Stimulated activated CD8-positive, alpha-beta memory T cell treated with anti-CD3 and anti-CD28 coated beads, Interleukin-15, amount 100 ng/mL, for 24 hours (primary cell): ENCODE data around the gene USF3.
A peak's percentile ranks its signal among the peaks of the same experiment; 100 is the strongest.

Experiments
- DNase-seq: peaks from one replicate; pipeline ENCODE4 v3.0.0-alpha.2; 2020; ENCODE audit warnings: low read depth

The USF3 gene

DNA sequence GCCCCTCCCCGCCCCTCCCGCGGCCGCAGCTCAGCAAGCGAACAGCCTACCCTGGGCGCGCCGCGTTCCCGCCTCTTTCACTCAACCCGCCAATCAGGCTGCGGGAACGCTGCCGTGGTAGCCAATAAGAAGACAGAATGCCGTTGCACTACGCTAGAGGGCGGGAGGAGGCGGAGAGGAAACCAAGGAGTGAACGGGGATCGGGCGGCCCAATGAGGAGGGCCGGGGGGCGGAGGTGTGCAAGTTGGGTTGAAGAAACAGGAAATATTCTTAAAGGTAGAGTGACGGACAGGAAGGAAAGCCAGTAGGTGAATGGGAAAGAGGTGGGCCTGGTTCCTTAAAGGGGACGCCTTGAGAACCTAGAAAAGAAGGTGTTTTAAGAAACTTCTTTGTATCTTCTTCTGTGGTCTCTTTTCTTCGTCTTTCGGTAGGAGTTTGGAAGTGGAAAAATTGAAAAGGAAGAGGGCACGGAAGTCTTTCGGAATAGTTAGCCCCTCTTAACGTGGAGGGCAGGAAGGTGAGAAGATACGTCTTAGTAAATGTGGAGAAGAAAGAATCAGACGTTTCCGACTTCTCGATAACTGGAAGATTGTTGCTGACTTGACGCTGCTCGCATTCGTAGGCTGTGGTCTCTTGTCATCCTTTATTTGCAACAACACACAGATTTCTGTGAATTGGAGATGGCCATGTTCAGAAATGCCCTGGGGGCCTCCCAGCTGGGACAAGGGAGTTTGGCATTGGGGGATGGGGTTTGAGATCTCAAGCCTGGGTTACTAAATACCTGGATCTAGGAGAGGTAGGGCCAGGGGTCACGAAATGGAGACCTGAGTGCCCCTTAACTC lies 437 bp upstream of the USF3 start:
- peak; percentile 89 for DNase-seq

DNA sequence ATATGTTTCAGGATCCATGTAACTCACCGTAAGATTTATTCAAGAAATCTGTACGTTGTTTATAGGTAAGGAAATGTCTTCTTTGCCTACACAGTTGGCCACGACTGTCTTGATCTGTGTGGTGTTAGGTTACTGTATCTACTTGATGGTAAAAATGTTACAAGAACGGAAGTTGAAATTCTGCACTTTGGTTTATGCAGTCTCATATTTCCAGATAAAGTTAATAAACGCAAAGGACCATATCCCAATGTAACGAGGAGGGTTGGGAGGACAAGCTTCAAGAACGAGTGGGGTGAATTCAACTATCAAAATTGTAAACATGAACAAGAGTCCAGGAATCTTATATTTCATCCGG lies 1.0 kb downstream of the USF3 start:
- DNase-seq = no peak

DNA sequence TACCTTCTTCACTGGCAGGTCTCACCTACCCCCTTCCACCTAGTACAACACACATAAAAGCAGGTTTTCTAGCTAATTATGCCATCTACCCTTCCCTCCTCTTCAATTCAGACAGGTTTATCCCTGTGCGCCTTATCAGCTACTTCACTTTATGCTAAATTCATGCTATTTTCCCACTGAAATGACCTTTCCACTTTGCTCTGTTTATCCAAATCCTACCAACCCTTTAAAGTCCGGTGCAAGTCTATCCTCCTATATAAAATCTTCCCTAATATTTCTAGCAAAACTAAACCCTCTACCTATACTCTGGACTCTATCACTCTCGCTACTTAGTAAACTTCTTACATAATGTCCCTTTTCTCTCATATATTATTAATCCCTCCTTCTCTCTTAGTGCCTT lies 6.0 kb downstream of the USF3 start:
- DNase-seq = no peak

DNA sequence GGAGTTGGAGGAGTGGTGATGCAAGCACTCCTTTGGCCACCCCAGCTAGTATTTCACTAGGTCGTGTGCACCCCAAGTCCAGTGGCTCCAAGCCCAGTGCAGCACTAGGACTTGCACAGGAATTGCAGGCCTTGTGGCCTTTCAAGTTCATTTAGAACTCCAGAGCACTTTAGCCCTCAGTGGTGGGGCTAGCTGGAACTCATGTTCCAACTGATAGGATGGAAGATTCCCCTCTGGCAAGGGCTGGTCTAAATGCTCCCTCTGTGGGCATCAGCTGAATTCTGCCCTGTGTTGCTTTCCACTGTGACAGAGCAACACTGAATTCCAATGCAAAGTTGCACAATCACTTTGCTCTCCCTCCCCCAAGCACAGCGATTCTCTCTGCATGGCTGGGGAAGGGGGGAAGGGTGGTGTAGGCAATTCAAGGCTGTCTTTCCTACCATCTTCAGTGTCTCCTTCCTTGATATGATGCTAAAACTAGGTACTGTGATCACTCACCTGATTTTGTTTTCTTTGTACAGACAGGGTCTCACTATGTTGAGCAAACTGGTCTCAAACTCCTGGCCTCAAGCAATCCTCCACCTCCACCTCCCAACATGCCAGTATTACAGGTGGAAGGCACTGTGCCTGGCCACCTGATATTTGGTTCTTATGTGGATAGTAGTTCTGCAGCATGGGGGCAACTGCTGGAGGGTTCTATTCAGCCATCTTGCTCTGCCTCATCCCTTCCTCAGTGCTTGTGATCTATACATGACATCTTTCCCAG lies 10.3 kb downstream of the USF3 start:
- no peak for DNase-seq

DNA sequence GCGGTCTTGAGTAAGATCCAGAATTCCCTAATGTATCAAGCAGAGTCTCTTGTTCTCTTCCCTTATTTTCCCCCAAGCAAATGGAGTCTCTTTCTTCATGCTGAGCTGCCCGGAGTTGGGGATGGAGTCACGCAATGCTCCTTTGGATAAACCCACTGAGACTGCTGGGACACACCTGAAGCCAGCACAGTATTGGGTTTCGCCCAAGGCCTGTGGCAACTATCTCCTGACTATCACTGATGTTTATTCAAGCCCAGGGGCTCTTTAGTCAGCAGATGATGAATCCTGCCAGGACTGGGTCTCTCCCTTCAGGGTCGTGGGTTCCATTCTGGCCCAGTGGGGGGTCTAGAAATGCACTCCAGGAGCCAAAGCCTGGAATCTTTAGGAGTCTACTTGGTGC lies 11.3 kb downstream of the USF3 start:
- no peak for DNase-seq

DNA sequence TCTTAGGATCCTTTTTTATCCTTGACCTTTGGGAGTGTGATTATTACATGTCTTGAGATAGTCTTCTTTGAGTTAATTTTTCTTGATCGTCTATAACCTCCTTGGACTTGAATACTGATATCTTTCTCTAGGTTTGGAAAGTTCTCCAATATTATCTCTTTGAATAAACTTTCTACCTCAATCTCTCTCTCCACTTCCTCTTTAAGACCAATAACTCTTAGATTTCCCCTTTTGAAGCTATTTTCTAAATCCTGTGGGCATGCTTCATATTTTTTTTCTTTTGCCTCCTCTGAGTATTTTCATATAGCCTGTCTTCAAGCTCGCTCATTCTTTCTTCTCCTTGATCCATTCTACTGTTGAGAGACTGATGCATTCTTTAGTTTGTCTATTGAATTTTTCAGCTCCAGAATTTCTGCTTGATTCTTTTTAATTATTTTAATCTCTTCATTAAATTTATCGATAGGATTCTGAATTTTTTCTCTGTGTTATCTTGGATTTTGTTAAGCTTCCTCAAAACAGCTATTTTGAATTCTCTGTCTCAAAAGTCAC lies 12.1 kb downstream of the USF3 start:
- no peak for DNase-seq

DNA sequence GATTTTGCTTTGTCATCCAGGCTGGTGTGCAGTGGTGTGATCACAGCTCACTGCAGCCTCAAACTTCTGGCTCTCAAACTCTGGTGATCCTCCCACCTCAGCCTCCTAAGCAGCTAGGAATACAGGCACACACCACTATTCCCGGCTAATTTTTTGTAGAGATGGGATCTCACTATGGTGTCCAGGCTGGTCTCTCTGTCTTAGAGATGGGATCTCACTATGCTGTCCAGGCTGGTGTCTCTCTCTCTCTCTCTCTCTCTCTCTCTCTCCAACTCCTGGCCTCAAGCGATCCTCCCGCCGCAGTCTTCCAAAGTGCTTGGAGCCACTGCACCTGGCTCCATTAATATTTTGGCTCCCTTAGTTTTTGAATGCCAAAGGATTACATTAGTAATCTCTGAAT lies 17.7 kb downstream of the USF3 start:
- no peak for DNase-seq

DNA sequence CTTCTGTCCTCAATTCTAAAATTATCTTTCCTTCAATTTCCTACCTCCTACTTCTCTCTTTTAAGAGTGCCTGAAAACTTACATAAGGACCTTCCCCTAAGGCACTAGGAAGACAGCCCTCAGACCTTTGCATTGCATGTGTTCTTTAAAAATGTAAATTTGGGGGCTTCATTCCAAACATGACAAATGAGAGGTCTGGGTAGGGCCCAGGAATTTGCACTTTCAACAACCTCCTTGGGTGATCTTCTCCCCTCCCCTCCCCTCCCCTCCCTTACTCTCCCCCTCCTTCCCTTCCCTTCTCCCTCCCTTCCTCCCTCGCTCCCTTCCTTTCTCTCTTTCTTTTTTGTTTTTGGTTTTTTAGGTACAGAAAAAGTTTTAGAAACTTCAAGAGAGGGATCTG lies 18.7 kb downstream of the USF3 start:
- no peak for DNase-seq

DNA sequence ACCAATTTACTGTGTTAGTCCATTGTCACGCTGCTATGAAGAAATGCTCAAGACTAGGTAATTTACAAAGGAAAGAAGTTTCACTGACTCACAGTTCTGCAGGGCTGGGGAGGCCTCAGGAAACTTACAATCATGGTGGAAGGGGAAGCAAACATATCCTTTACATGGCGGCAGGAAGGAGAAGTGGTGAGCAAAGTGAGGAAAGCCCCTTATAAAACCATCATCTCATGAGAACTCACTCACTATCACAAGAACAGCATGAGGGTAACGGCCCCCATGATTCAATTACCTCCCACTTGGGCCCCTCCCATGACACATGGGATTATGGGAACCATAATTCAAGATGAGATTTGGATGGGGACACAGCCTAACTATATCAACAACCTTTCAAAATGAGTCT lies 20.2 kb downstream of the USF3 start:
- DNase-seq = no peak

DNA sequence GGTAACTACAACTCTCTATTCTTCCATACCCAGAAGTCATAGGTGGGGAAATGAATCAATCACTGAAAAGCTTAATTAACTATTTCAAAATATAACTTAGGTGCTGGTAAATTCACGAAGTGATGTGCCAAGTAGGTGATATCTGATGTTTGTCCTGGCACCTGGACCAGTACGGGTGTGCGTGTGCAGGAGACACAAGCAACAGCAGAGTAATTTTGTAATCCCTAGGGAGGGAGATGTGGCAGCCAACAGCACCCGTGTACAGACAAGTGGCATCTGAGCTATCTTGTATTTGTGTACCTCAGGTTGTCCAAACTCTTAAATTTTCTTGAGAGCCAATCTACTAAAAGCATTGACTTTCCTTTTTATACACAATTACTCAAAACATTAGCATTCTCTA lies 22.8 kb downstream of the USF3 start:
- DNase-seq = no peak

DNA sequence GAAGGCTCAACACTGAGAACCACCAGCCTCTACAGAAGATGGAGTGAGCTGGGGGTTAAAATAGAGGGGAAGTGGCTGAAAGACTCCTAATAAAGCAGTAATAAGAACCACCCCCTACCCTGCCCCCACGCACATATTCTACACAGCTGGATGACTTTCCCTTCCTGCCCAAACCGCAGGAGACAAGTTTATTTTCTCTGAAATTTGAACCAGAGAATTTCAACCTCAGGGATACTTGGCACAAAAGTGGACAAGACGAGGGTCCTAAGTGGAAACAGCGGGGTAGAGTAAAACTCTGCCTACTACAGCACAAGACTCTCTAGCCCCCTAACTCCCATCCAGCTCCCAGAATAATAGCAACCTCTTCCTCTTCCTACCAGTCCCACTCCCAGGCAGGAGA lies 28.4 kb downstream of the USF3 start:
- DNase-seq = no peak

DNA sequence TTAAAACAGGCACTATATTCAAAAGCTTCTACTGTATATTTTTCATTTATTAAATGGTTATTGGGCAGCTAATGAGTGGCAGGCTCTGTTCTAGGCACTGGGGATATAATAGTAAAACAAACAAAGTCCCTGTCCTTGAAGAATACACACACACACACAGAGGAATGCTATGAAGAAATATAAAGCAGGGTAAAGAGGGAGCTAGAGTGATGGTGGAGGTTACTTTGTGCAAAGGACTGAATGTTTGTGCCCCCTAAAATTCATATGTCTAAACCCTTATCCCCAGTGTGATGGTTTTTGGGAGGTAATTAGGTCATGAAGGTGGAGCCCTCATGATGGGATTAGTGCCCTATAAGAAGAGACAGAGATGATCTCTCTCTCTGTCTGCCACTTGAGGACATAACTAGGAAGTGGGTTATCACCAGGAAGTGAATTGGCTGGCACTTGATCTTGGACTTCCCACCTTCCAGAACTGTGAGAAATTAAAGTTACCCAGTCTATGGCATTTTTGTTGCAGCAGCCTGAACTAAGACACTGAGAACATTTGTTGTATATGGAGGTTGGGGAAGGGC lies 31.8 kb downstream of the USF3 start:
- DNase-seq = no peak

DNA sequence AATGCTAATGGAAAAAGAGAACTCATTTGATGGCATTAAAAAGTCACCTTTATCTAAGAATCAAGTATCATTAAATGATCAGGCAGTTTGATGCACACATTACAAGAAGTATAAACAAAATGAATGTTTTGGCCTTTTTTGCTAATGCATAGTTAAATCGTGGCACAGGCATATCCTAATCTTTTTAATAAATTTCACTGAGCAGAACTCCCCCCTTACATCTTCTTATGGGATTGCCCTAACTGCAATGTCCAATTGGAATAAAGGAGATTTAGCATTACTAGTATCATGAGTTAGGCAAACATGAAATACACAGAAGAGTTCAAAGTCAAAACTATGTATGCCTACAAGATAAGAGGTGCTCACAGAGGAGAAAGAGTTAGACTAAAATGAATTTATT lies 32.7 kb downstream of the USF3 start:
- DNase-seq = no peak

DNA sequence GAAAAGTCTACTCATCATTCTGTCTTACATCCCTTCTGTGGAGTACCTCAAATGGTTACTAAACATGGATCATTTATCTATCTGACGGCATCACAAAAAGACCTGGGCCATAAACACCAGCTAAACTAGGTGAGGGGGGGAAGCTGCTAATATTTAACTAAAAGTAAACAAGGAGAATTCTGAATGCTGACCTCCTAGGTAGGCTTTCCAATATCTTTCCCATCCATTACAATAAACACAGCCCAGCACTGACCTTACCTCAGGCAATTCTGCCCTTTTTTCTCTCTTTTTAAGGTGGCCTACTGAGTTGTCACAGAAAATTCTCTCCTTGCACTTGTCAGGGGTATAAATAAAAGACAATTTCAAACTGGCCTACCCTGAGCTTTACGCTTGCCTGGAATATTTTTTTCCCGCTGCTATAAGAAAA lies 33.1 kb downstream of the USF3 start:
- DNase-seq = no peak

DNA sequence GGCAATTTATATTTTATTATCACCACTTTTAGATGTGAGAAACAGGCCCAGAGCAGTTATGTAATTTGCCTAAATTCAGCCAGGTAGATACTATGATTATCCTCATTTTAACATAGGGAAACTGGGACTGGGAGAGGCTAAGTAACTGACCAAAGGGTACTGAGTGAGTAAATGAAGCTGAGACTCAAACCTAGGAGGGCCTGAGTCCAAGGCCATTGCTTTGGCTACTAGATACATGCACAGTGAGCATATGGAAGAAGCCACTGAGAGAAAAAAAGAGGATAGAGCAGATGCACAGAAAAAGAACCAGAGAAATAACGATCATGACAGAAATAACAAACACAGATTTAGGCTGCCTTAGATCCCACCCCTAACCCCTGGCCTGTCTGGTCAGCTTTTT lies 33.6 kb downstream of the USF3 start:
- DNase-seq = no peak

DNA sequence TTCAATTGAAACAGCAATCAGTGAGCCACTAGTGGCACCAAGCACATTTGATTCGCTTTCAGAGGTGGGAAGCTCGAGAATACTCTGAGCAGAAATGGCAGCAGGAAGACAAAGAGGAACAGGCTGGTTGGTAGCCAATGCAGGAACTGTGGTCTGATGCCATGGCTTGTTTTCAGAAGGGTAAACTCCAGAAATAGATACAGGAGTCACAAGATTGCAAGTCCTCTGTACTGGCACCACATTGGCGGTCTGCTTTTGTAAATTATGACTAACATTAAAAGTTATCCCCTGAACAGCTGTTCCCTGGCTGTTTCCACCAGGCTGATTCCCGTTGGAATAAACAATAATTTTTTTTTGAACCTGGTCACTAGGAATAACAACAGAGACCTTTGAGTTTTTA lies 35.5 kb downstream of the USF3 start:
- no peak for DNase-seq

DNA sequence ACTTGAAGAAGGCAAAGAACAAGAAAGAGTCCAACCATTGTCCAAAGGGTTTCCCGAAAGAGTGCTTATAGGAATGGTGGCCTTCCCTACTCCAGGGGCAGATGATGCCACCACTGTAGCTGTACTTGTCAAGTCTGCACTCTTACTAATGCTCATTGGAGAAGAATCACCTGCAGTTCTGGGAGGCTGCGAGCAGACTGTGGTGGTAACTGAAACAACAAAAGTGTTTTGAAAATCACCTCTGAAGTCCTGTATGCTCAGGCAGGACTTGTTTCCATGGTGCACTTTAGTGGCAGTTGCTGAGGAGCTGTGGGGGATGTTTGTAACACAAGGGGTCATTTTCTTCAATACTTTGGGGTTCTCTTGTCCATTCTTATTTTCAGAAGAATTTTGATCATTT lies 36.0 kb downstream of the USF3 start:
- no peak for DNase-seq

DNA sequence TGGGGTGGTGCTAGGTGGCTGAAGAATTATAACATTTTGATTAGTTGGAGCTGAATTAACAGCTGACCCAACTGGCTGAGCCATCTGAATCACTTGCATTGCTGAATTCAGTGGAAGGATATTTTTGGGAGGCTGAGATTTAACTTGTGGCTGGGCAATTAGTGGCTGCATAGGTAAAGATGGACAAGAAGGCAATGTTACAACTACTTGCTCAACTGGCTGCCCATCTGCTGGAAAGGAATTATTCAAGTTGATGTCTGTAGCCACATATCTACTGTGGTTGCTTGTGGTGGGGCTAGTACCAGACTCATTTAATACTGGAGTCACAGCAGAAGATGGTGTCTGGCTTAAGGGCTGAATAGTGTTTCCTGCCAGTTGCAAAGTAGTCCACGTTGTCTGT lies 36.4 kb downstream of the USF3 start:
- no peak for DNase-seq

DNA sequence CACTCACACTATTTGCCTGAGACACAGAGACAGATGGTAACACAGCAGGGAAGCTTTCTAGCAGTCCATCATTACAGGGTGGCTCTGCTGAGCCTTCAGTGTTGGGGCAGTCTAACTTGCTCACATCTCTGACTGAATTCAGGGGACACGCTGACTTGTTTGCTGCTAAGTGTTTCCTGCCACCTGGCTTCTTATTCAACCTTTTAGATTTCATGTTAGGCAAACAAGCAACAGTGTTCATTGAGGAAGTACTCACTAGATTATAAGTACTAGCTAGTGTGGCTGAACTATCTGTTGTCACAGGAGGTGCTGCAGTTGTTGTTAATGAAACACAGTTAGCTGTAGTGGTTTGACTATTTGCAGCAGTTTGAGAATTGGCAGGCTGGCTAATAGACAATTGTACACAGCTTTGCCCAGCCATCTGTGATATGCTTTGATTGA lies 37.3 kb downstream of the USF3 start:
- no peak for DNase-seq

DNA sequence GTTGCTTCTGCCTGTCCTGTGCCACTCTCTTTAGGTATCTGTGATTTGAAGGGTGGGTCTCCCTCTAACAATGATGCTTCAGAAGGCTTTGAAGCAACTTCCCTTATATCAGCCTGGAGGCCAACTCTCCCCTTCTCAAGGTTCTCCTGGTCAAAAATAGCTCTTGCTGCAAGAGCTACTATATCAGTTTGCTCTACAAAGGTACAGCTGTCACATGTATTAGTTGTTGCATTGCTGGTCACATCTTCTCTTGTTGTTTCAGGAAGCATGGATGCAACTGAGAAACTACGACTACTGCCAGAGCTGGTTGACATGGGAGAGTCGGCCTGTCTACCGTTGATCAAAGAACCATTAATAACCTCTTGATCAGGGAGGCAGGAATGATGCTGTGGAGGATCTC lies 38.3 kb downstream of the USF3 start:
- no peak for DNase-seq

DNA sequence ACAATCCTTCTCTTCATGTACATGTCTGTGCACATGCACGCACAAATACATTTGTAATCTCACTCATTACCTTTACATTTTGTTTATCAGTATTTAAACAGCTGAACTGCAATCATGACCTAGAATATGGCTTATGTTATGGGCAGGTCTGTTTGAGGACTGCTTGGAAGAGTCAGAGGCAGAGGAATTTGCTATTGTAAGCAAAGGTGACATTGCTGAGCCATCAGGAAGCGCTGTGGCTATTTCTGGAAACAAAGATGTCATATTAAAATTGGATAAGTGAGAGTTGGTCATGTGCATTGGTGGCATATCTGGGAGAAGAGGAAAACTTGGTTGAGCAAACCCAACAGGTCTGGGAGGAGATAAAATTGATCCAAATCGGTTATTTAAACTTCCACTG lies 41.6 kb downstream of the USF3 start:
- DNase-seq = no peak

DNA sequence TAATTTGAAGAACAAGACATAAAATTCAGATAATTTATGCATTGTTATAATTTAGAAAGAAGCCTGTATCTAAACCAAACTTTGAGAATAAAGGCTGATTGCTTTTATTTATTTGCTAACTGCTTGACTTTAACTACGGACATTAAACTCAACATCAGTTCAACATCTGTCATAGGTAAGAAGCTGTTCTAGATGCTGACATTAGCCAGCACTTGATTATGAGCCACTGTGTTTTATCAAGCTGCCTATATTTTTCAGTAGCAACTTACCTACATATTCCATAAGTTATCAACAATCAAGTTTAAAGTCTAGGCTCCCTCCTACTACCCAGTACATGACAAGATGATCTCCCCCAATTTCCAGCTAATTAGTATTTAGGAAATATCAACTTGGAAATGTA lies 42.1 kb downstream of the USF3 start:
- no peak for DNase-seq
